ENCODE data around the gene EVI5L. TPM values are rescaled to one million over a fixed set of nuclear protein-coding genes. Genes with fewer than 3 reads are reported as not detected.

Gene EVI5L
- total and polyA plus RNA-seq, 7 experiments from 2014 or later, result 2.5 to 12.2 (median 8.3) TPM

- ATAC-seq, result no peak
- Histone ChIP-seq H3K4me1 (ENCODE audit: control insufficient read depth in 2 of 2, insufficient read depth in 2 of 2, low read length in 2 of 2) (peaks cover 3 to 7% of the 10 kb centered on the region in 2 donors), H3K27ac (ENCODE audit: low read depth, low read length) (no peak overlapping the region), H3K36me3 (ENCODE audit: control insufficient read depth in 2 of 3, insufficient read depth in 3 of 3, low read length in 3 of 3) (no peaks in the 10 kb centered on the region), H3K27me3 (ENCODE audit: control insufficient read depth in 2 of 2, insufficient read depth in 2 of 2, low read length in 2 of 2) (no peaks in the 10 kb centered on the region), H3K9me3 (ENCODE audit: control insufficient read depth in 2 of 3, low read length in 3 of 3) (no peaks in the 10 kb centered on the region), H3K4me3 (ENCODE audit: low read length) (no peak overlapping the region)
- ChIA-PET POLR2A (no interaction called here), CTCF (interaction anchor here (0.7 kb wide), 2 partner anchors 32 to 1580 kb away, joined by 3 read pairs; no protein-coding TSS in a partner anchor)
- Mint-ChIP-seq H3K4me3 (no peak overlapping the region), H3K27ac (no peak overlapping the region), H3K27me3 (no peaks in the 10 kb centered on the region), H3K36me3 (no peaks in the 10 kb centered on the region), H3K9me3 (no peaks in the 10 kb centered on the region), H3K4me1 (peaks cover 0 to 8% (median 5%) of the 10 kb centered on the region in 7 donors)
- DNase-seq, result no peak
- intact Hi-C loops (cut with micrococcal nuclease), result no loop called here
Measured at GRCh38 chr19:7850945-7851622, 21.1 kb downstream of the EVI5L start.

GRCh38 chr19:7851623-7852500 lies 21.8 kb downstream of the EVI5L start:
- no peak for ATAC-seq
- H3K27ac ChIP-seq (ENCODE audit: low read depth, low read length), result no peak overlapping the region
- H3K27me3 ChIP-seq (ENCODE audit: control insufficient read depth in 2 of 2, insufficient read depth in 2 of 2, low read length in 2 of 2), result no peaks in the 10 kb centered on the region
- H3K36me3 Mint-ChIP-seq, result no peaks in the 10 kb centered on the region
- no peaks in the 10 kb centered on the region for H3K9me3 ChIP-seq (ENCODE audit: control insufficient read depth in 2 of 3, low read length in 3 of 3)
- ChIA-PET POLR2A (interaction anchor here (0.5 to 0.6 kb wide), 2 partner anchors 100 to 1763 kb away, joined by 3 read pairs; no protein-coding TSS in a partner anchor), CTCF (interaction anchor here (0.6 to 2.8 kb wide), 8 partner anchors 8 to 690 kb away, joined by 3 to 13 read pairs (median 3); no protein-coding TSS in a partner anchor)
- H3K4me3 Mint-ChIP-seq, result no peak overlapping the region
- no peaks in the 10 kb centered on the region for H3K27me3 Mint-ChIP-seq
- H3K4me1 Mint-ChIP-seq, result peaks cover 0 to 8% (median 5%) of the 10 kb centered on the region in 7 donors
- H3K4me3 ChIP-seq (ENCODE audit: low read length), result no peak overlapping the region
- no peak overlapping the region for H3K27ac Mint-ChIP-seq
- H3K36me3 ChIP-seq (ENCODE audit: control insufficient read depth in 2 of 3, insufficient read depth in 3 of 3, low read length in 3 of 3), result no peaks in the 10 kb centered on the region
- H3K9me3 Mint-ChIP-seq, result peaks cover 0 to 1% (median 0%) of the 10 kb centered on the region in 11 donors
- intact Hi-C loops (cut with micrococcal nuclease), result no loop called here
- H3K4me1 ChIP-seq (ENCODE audit: control insufficient read depth in 2 of 2, insufficient read depth in 2 of 2, low read length in 2 of 2), result peaks cover 3 to 7% of the 10 kb centered on the region in 2 donors
- no peak for DNase-seq

- no peaks in the 10 kb centered on the region for H3K27me3 Mint-ChIP-seq
Measured at GRCh38 chr19:7852851-7853769, 23.1 kb downstream of the EVI5L start.

DNA sequence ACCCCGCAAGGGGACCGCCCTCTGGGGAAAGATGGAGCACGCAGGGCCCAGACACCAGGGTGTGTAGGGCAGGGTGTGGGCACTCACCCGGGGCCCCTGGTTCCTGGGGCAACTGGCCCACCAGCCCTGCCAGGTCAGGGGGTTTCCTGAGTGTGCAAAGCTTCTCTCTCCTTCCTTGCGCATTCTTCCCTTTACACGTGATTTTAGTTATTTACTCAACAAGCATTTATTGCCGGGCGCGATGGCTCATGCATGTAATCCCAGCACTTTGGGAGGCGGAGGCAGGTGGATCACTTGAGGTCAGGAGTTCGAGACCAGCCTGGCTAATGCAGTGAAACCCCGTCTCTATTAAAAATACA lies 23.7 kb downstream of the EVI5L start:
- POLR2A ChIA-PET, result interaction anchor here (0.7 kb wide), 1 partner anchor 69 kb away, joined by 3 read pairs; no protein-coding TSS in a partner anchor
- intact Hi-C loops (cut with micrococcal nuclease), result loop anchor here (1.0 kb wide), 5 partner anchors 16 to 149 kb away; partner anchors contain the start of genes MAP2K7 (in 1 of the 2) and TIMM44 (in 1 of the 2)
- ATAC-seq, result no peak

More at GRCh38 chr19:7852851-7853769, 23.1 kb downstream of the EVI5L start:
- Histone ChIP-seq H3K27ac (ENCODE audit: low read depth, low read length) (no peak overlapping the region), H3K4me1 (ENCODE audit: control insufficient read depth in 2 of 2, insufficient read depth in 2 of 2, low read length in 2 of 2) (peaks cover 3 to 7% of the 10 kb centered on the region in 2 donors), H3K36me3 (ENCODE audit: control insufficient read depth in 2 of 3, insufficient read depth in 3 of 3, low read length in 3 of 3) (no peaks in the 10 kb centered on the region), H3K9me3 (ENCODE audit: control insufficient read depth in 2 of 3, low read length in 3 of 3) (no peaks in the 10 kb centered on the region), H3K27me3 (ENCODE audit: control insufficient read depth in 2 of 2, insufficient read depth in 2 of 2, low read length in 2 of 2) (no peaks in the 10 kb centered on the region), H3K4me3 (ENCODE audit: low read length) (no peak overlapping the region)
- Mint-ChIP-seq H3K36me3 (no peaks in the 10 kb centered on the region), H3K4me3 (peak overlapping the region in 1 of 10 donors; percentile 33), H3K27ac (peak overlapping the region in 1 of 9 donors; percentile 52), H3K4me1 (peaks cover 0 to 8% (median 5%) of the 10 kb centered on the region in 7 donors), H3K9me3 (peaks cover 0 to 1% (median 0%) of the 10 kb centered on the region in 11 donors)
- peak; percentile 87 for ATAC-seq
- ChIA-PET CTCF (interaction anchor here (0.6 to 2.8 kb wide), 8 partner anchors 9 to 345 kb away, joined by 3 to 13 read pairs (median 3); no protein-coding TSS in a partner anchor), POLR2A (interaction anchor here (0.7 to 0.9 kb wide), 2 partner anchors 16 to 69 kb away, joined by 3 read pairs; no protein-coding TSS in a partner anchor)
- intact Hi-C loops (cut with micrococcal nuclease), result loop anchor here (1.0 kb wide), 5 partner anchors 16 to 149 kb away; partner anchors contain the start of genes MAP2K7 (in 1 of the 2) and TIMM44 (in 1 of the 2)
- peak; percentile 38 to 76 (median 51) for DNase-seq

GRCh38 chr19:7855426-7856108 lies 25.5 kb downstream of the EVI5L start:
- DNase-seq (no peak), ATAC-seq (no peak)
- H3K4me1 Mint-ChIP-seq, result peaks cover 0 to 10% (median 5%) of the 10 kb centered on the region in 7 donors
- Histone ChIP-seq H3K27ac (ENCODE audit: low read depth, low read length) (no peak overlapping the region), H3K27me3 (ENCODE audit: control insufficient read depth in 2 of 2, insufficient read depth in 2 of 2, low read length in 2 of 2) (no peaks in the 10 kb centered on the region), H3K36me3 (ENCODE audit: control insufficient read depth in 2 of 3, insufficient read depth in 3 of 3, low read length in 3 of 3) (no peaks in the 10 kb centered on the region), H3K9me3 (ENCODE audit: control insufficient read depth in 2 of 3, low read length in 3 of 3) (no peaks in the 10 kb centered on the region), H3K4me1 (ENCODE audit: control insufficient read depth in 2 of 2, insufficient read depth in 2 of 2, low read length in 2 of 2) (peaks cover 3 to 7% of the 10 kb centered on the region in 2 donors), H3K4me3 (ENCODE audit: low read length) (no peak overlapping the region)
- H3K36me3 Mint-ChIP-seq, result no peaks in the 10 kb centered on the region
- ChIA-PET CTCF (interaction anchor here (0.7 kb wide), 1 partner anchor 147 kb away, joined by 7 read pairs; no protein-coding TSS in a partner anchor), POLR2A (no interaction called here)
- peaks cover 0 to 2% (median 0%) of the 10 kb centered on the region in 5 donors for H3K27me3 Mint-ChIP-seq
- intact Hi-C loops (cut with micrococcal nuclease), result no loop called here
- H3K4me3 Mint-ChIP-seq, result no peak overlapping the region
- no peak overlapping the region for H3K27ac Mint-ChIP-seq
- peaks cover 0 to 1% (median 0%) of the 10 kb centered on the region in 11 donors for H3K9me3 Mint-ChIP-seq

More for the DNA sequence above, 23.7 kb downstream of the EVI5L start:
- Mint-ChIP-seq H3K27me3 (no peaks in the 10 kb centered on the region), H3K9me3 (peaks cover 0 to 1% (median 0%) of the 10 kb centered on the region in 11 donors), H3K4me3 (peak overlapping the region in 1 of 10 donors; percentile 33), H3K4me1 (peaks cover 0 to 8% (median 5%) of the 10 kb centered on the region in 7 donors), H3K36me3 (no peaks in the 10 kb centered on the region), H3K27ac (no peak overlapping the region)
- Histone ChIP-seq H3K9me3 (ENCODE audit: control insufficient read depth in 2 of 3, low read length in 3 of 3) (no peaks in the 10 kb centered on the region), H3K27ac (ENCODE audit: low read depth, low read length) (no peak overlapping the region), H3K36me3 (ENCODE audit: control insufficient read depth in 2 of 3, insufficient read depth in 3 of 3, low read length in 3 of 3) (no peaks in the 10 kb centered on the region), H3K4me3 (ENCODE audit: low read length) (no peak overlapping the region), H3K27me3 (ENCODE audit: control insufficient read depth in 2 of 2, insufficient read depth in 2 of 2, low read length in 2 of 2) (no peaks in the 10 kb centered on the region), H3K4me1 (ENCODE audit: control insufficient read depth in 2 of 2, insufficient read depth in 2 of 2, low read length in 2 of 2) (peaks cover 3 to 7% of the 10 kb centered on the region in 2 donors)
- CTCF ChIA-PET, result interaction anchor here (1.0 to 2.8 kb wide), 2 partner anchors 15 to 23 kb away, joined by 6 to 13 read pairs; no protein-coding TSS in a partner anchor
- DNase-seq, result no peak

All from naive thymus-derived CD4-positive, alpha-beta T cell (primary cell).